HG03342 (cell line): ENCODE results near the gene LOXHD1.

Experiments
- ATAC-seq: cut with Tn5 transposase; IDR thresholded peaks from one replicate; pipeline ENCODE4 v1.9.1; 2021; ENCODE audit warnings: mild to moderate bottlenecking, moderate library complexity; ENCODE audit not compliant: unreplicated experiment

LOXHD1 gene

GRCh38 chr18:46676182-46676835, 19.3 kb upstream of the LOXHD1 start:
- ATAC-seq = no peak

GRCh38 chr18:46675112-46675511, 18.1 kb upstream of the LOXHD1 start:
- ATAC-seq = no peak

GRCh38 chr18:46672062-46672970, 15.3 kb upstream of the LOXHD1 start:
- ATAC-seq = no peak

- no peak for ATAC-seq
Observed at GRCh38 chr18:46668694-46669093, 11.7 kb upstream of the LOXHD1 start.

GRCh38 chr18:46668135-46668534, 11.1 kb upstream of the LOXHD1 start:
- no peak for ATAC-seq

GRCh38 chr18:46663539-46663938, 6.5 kb upstream of the LOXHD1 start:
- no peak for ATAC-seq

- ATAC-seq = no peak
Observed at GRCh38 chr18:46660957-46661749, 4.1 kb upstream of the LOXHD1 start.

GRCh38 chr18:46659484-46659883, 2.5 kb upstream of the LOXHD1 start:
- no peak for ATAC-seq

- no peak for ATAC-seq
Observed at GRCh38 chr18:46656326-46657114, 500 bp downstream of the LOXHD1 start.

GRCh38 chr18:46652372-46652771, 4.6 kb downstream of the LOXHD1 start:
- ATAC-seq = no peak

GRCh38 chr18:46650681-46651080, 6.3 kb downstream of the LOXHD1 start:
- no peak for ATAC-seq

GRCh38 chr18:46649071-46649862, 7.8 kb downstream of the LOXHD1 start:
- no peak for ATAC-seq

- no peak for ATAC-seq
Observed at GRCh38 chr18:46646468-46646867, 10.6 kb downstream of the LOXHD1 start.

GRCh38 chr18:46642561-46642960, 14.5 kb downstream of the LOXHD1 start:
- ATAC-seq = no peak

GRCh38 chr18:46641917-46642316, 15.1 kb downstream of the LOXHD1 start:
- no peak for ATAC-seq

GRCh38 chr18:46639386-46639785, 17.6 kb downstream of the LOXHD1 start:
- no peak for ATAC-seq

- no peak for ATAC-seq
Observed at GRCh38 chr18:46636040-46636630, 20.9 kb downstream of the LOXHD1 start.

GRCh38 chr18:46632401-46633071, 24.5 kb downstream of the LOXHD1 start:
- no peak for ATAC-seq

GRCh38 chr18:46630991-46631390, 26.0 kb downstream of the LOXHD1 start:
- ATAC-seq = no peak
